Activated T-cell treated with anti-CD3 and anti-CD28 coated beads, Interleukin-2, amount 50 U/mL, for 24 hours (primary cell): Measurements from ENCODE around the gene WNT11.
"Not testable (repeated sequence)": the region's sequence is repeated elsewhere in the genome, so short reads cannot be mapped to it uniquely, and the experiment has no call there.

Experiments
- DNase-seq: peaks from one replicate; pipeline ENCODE4 v3.0.0-alpha.2; 2020
- H3K27ac Mint-ChIP-seq: 2 replicates; pipeline ENCODE4 v1.8.0; 2020; ENCODE audit warnings: mild to moderate bottlenecking, mixed read lengths
- H3K27me3 Mint-ChIP-seq: 2 replicates; pipeline ENCODE4 v1.8.0; 2020; ENCODE audit warnings: mixed read lengths
- H3K36me3 Mint-ChIP-seq: 2 replicates; pipeline ENCODE4 v1.8.0; 2020; ENCODE audit warnings: low read depth, mixed read lengths
- H3K4me1 Mint-ChIP-seq: 2 replicates; pipeline ENCODE4 v1.8.0; 2020; ENCODE audit warnings: low read depth, mixed read lengths
- H3K4me3 Mint-ChIP-seq: 2 replicates; pipeline ENCODE4 v1.8.0; 2020; ENCODE audit warnings: mild to moderate bottlenecking, moderate library complexity, mixed read lengths
- H3K9me3 Mint-ChIP-seq: 2 replicates; pipeline ENCODE4 v1.8.0; 2020; ENCODE audit warnings: mixed read lengths

Gene WNT11

DNA sequence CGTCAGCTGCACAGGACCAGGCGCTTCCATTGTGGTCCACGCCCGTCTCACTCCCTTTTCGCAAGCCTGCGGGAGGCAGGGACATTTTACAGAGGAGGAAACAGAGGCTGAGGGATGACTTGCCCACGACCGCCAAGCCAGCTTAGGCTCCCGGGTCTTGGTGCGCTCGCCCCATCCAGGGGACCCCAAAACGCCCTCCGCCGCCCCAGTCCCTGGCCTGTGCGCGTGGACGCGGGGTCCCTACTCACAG lies 300 bp downstream of the WNT11 start:
- DNase-seq = no peak
- Mint-ChIP-seq H3K9me3 (no peaks in the 10 kb centered on the region), H3K27ac (no peak overlapping the region), H3K4me1 (peaks cover 29% of the 10 kb centered on the region), H3K36me3 (no peaks in the 10 kb centered on the region), H3K27me3 (peaks cover 55% of the 10 kb centered on the region), H3K4me3 (peak overlapping the region; percentile 55)

- Mint-ChIP-seq H3K36me3 (no peaks in the 10 kb centered on the region), H3K4me1 (peaks cover 28% of the 10 kb centered on the region), H3K27ac (no peak overlapping the region), H3K27me3 (peaks cover 52% of the 10 kb centered on the region), H3K9me3 (no peaks in the 10 kb centered on the region), H3K4me3 (peak overlapping the region; percentile 55)
- no peak for DNase-seq
Observed at GRCh38 chr11:76205252-76206076, 838 bp downstream of the WNT11 start.

DNA sequence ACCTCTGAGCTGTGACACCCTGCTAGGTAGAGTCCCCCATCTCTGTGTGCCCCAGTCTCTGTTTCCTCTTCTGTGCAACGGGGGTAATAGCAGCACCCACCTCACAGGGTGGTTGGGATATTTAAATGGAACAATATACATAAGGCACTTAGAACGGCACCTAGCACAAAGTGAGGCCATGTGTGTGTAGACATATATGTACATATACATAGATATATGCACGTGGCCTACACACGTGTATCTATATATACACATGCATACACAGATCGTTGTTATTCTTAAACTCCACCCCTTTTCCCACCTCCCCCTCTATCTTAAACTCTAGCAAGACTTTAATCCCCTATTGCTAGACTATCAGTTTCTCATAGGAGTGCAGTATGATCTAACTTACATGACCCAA lies 2.4 kb downstream of the WNT11 start:
- Mint-ChIP-seq H3K27me3 (peaks cover 45% of the 10 kb centered on the region), H3K4me1 (peaks cover 22% of the 10 kb centered on the region), H3K4me3 (no peak overlapping the region), H3K9me3 (no peaks in the 10 kb centered on the region), H3K36me3 (no peaks in the 10 kb centered on the region), H3K27ac (no peak overlapping the region)
- no peak for DNase-seq

DNA sequence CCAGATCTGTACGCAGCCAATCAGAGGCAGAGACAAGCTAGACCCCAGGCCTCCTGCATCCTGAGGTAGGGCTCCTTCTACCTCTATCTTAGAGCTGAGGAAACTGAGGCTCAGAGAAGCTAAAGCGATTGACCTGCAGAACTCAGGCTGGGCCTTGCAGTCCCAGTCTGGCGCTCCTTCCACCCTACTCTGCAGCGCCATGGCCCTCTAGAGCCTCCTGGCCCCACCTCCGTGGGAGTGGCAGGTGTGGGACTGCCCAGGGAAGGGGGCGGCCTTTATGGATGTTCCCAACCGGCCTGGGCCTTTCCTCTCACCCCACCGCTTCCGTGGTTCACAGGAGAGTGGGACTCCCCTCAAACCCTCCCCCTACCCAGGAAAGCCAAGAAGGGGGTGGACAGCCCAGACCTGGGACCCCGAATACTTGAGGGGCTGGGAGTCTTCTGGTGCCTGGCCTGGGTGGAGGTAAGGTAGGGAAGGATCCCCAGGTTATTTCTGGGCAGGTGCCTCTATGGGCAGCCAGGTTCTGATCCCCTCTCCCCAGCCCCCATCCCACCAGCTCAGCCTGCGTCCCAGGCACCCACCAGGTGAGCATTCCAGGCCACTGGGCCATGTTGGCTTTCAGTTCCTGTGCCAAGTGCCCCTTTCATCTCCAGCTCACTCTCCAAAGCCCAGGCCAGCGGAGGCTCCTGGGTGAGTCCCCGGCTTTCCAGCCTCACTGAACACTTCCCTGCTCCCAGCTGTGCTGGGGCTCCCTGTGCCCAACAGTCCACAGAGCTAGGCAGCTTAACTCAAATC lies 3.0 kb downstream of the WNT11 start:
- H3K4me3 Mint-ChIP-seq = no peak overlapping the region
- H3K27me3 Mint-ChIP-seq = peaks cover 42% of the 10 kb centered on the region
- H3K9me3 Mint-ChIP-seq = no peaks in the 10 kb centered on the region
- H3K4me1 Mint-ChIP-seq = peaks cover 18% of the 10 kb centered on the region
- no peaks in the 10 kb centered on the region for H3K36me3 Mint-ChIP-seq
- DNase-seq = no peak
- no peak overlapping the region for H3K27ac Mint-ChIP-seq

- H3K4me3 Mint-ChIP-seq = no peak overlapping the region
- H3K4me1 Mint-ChIP-seq = peaks cover 9% of the 10 kb centered on the region
- DNase-seq = no peak
- no peaks in the 10 kb centered on the region for H3K36me3 Mint-ChIP-seq
- no peak overlapping the region for H3K27ac Mint-ChIP-seq
- no peaks in the 10 kb centered on the region for H3K9me3 Mint-ChIP-seq
- H3K27me3 Mint-ChIP-seq = peaks cover 32% of the 10 kb centered on the region
Observed at GRCh38 chr11:76201672-76202412, 4.5 kb downstream of the WNT11 start.

DNA sequence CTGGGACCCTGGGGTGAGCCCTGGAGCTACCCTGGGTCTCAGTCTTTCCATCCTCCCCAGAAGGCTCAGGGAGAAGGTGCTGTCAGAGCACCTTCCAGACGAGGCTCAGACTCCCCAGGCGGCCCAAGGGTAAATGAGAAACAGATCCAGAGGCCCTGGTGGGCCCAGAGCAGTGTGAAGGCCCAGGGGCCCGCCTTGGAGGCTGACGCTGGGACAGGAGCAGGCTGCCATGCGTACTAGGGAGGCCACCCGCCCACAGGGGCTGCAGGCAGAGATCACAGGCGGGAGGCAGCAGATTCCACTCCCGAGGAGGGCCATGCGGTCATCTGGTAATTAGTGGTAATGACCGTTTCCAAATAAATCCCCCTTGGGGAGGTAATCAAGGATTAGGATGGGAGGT lies 5.2 kb downstream of the WNT11 start:
- Mint-ChIP-seq H3K27ac (no peak overlapping the region), H3K27me3 (peaks cover 26% of the 10 kb centered on the region), H3K36me3 (no peaks in the 10 kb centered on the region), H3K4me1 (peaks cover 5% of the 10 kb centered on the region), H3K9me3 (no peaks in the 10 kb centered on the region), H3K4me3 (no peak overlapping the region)
- DNase-seq = no peak

DNA sequence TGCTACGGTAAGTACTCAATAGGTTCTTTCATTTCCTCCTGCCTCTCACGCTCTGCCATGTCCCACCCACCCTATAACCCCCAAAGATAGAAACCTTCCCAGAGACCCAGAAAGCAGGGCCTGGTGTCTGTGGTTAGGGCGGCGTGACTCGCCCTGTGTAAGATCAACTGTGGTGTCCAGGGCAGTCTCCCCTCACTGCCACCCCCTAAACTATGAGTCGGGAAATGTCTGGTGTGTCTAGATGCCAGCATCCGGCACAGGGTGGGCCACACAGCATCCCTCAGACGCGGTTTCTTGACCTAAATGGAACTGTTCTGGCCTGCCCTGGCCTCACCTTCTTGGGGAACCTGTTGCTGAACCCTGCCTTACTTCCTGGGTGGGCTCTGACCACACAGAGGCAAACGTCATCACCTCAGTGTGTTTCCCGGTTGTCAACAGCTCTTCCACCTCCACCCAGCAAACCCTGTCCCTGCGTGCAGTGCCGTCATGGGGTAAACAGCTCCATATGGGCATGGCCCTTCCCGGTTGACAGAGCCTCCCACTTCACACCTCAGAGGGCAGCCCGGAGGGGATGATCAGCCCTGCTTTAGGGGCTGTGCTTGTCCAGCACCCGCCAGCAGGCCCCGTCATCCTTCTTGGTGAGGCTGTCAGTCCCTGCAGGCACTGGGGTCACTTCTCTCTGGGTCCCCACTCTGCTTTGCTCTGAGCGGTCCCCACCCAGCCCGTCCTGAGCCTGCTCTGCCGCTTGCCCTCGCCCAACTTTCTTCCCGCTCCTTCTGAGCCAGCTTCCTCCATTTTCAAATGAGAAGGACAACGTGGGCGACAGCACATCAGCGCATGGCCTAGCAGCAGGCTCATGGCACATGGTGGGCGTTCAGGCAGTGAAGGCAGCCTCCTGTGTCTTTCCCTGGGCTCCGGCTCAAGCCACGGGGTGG lies 6.0 kb downstream of the WNT11 start:
- Mint-ChIP-seq H3K36me3 (no peaks in the 10 kb centered on the region), H3K9me3 (no peaks in the 10 kb centered on the region), H3K27ac (no peak overlapping the region), H3K27me3 (peaks cover 19% of the 10 kb centered on the region), H3K4me1 (no peaks in the 10 kb centered on the region), H3K4me3 (no peak overlapping the region)
- DNase-seq = no peak

DNA sequence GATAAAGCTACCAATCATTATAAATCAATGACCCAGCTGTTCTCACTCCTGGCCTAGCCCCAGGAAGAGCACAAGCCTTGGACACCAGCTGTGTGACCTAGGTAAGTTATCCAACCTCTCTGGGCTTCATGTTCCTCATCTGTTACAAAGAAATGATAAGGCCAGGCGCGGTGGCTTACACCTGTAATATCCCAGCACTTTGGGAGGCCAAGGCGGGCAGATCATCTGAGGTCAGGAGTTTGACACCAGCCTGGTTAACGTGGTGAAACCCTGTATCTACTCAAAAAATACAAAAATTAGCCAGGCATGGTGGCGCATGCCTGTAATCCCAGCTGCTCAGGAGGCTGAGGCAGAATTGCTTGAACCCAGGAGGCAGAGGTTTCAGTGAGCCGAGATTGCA lies 7.6 kb downstream of the WNT11 start:
- not testable (repeated sequence) for H3K27me3 Mint-ChIP-seq, H3K36me3 Mint-ChIP-seq, H3K9me3 Mint-ChIP-seq, H3K4me3 Mint-ChIP-seq, DNase-seq, H3K4me1 Mint-ChIP-seq, H3K27ac Mint-ChIP-seq

DNA sequence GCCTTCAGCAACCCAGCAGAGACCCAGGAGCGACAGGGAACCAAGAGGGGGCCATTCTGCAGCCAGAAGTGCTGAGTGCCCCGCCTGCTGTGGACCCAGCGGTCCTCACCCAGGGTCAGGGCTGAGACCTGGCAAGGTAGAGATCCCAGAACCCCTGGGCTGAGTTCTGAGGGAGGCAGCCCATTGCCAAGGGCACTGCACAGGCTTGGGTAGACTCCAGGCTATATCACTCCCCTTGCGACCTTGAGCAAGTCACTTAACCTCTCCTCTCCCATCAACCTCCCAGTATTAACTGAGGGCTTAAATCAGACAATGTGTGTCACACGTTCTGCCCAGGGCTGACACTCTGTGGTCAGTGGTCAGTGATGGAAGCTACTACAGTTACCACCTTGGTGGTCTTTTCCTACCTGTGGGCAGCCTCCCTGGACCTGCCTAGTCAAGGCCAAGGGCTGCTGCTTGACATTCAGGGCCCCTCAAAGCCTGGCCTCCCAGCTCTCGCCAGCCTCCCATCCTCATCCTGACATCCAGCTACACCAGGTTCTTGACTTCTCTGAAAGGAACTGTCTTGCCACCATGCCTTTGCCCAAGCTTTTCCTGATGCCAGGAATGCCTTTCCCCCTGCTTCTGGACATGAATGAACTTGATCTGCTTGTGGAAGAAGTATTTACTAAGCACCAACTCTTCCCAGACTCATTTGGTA lies 8.2 kb downstream of the WNT11 start:
- H3K9me3 Mint-ChIP-seq = no peaks in the 10 kb centered on the region
- H3K27ac Mint-ChIP-seq = no peak overlapping the region
- no peaks in the 10 kb centered on the region for H3K27me3 Mint-ChIP-seq
- no peaks in the 10 kb centered on the region for H3K4me1 Mint-ChIP-seq
- no peaks in the 10 kb centered on the region for H3K36me3 Mint-ChIP-seq
- no peak overlapping the region for H3K4me3 Mint-ChIP-seq
- no peak for DNase-seq

DNA sequence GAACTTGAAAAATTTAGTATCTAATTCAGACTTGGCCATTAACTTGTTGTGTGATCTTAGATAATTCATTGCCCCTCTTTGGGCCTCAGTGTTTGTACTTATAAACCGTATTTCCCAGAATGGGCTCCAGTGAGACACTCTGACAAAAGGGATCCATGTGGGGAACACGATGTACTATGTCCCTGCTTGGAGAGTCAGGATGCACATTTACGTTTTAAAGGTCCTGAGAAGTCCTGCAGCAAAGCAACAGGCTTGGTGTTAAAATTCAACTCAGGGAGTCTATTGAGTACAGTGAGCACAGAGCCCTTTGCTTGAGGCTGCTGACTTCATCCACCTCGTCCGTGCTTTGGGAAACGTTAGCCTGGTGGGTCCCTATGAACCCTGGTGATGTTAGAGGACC lies 9.0 kb downstream of the WNT11 start:
- no peak for DNase-seq
- no peak overlapping the region for H3K27ac Mint-ChIP-seq
- no peak overlapping the region for H3K4me3 Mint-ChIP-seq
- no peaks in the 10 kb centered on the region for H3K9me3 Mint-ChIP-seq
- H3K4me1 Mint-ChIP-seq = no peaks in the 10 kb centered on the region
- no peaks in the 10 kb centered on the region for H3K27me3 Mint-ChIP-seq
- no peaks in the 10 kb centered on the region for H3K36me3 Mint-ChIP-seq

DNA sequence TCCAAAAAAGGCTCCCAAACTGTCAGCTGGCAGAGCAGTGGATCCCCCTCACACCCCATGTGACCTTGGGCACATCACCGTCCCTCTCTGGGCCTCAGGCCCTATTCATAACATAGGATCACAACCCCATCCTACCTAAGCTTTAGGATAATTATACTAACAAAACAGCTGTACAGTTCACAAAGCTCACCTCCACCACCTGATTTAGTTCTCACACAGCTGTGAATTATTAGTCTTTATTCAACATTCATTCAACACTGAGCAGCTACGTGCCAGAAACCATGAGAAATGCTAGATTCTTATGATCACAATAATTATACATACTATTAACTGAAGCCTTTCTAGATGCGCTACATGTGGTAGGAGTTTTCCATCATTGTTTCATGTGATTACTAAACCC lies 9.5 kb downstream of the WNT11 start:
- H3K9me3 Mint-ChIP-seq = no peaks in the 10 kb centered on the region
- H3K27ac Mint-ChIP-seq = no peak overlapping the region
- DNase-seq = no peak
- H3K27me3 Mint-ChIP-seq = no peaks in the 10 kb centered on the region
- H3K4me3 Mint-ChIP-seq = no peak overlapping the region
- no peaks in the 10 kb centered on the region for H3K4me1 Mint-ChIP-seq
- no peaks in the 10 kb centered on the region for H3K36me3 Mint-ChIP-seq

- DNase-seq = no peak
- H3K4me1 Mint-ChIP-seq = no peaks in the 10 kb centered on the region
- no peak overlapping the region for H3K27ac Mint-ChIP-seq
- H3K36me3 Mint-ChIP-seq = no peaks in the 10 kb centered on the region
- H3K9me3 Mint-ChIP-seq = no peaks in the 10 kb centered on the region
- H3K4me3 Mint-ChIP-seq = no peak overlapping the region
- no peaks in the 10 kb centered on the region for H3K27me3 Mint-ChIP-seq
Observed at GRCh38 chr11:76194872-76195668, 11.2 kb downstream of the WNT11 start.

DNA sequence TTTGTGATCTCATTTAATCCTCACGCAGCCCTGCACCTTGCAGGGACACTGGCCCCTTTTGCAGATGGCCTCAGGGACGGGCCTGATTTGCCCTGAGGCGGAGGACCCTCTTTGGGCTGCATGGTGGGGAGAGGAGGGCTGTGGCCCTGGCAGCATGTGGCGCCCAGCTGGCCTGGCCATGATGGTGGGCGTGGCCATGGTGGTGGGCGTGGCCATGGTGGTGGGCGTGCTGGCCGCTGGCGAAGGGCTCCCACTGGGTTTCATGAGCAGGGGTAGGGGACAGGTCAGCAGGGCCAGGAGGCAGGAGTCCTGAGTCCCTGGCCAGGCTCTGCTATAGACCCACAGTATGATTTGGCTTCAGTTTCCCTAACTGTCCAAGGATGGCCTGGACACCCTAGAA lies 13.1 kb downstream of the WNT11 start:
- no peak for DNase-seq
- no peaks in the 10 kb centered on the region for H3K4me1 Mint-ChIP-seq
- no peaks in the 10 kb centered on the region for H3K27me3 Mint-ChIP-seq
- no peaks in the 10 kb centered on the region for H3K36me3 Mint-ChIP-seq
- H3K27ac Mint-ChIP-seq = no peak overlapping the region
- H3K9me3 Mint-ChIP-seq = no peaks in the 10 kb centered on the region
- no peak overlapping the region for H3K4me3 Mint-ChIP-seq
